Activated CD4-positive, CD25-positive, alpha-beta regulatory T cell treated with anti-CD3 and anti-CD28 coated beads, Interleukin-2, amount 50 U/mL, for 16 hours (primary cell): Measurements from ENCODE around the gene LRRC27.

Experiments
- DNase-seq: peaks from one replicate; pipeline ENCODE4 v3.0.0-alpha.2; 2020; ENCODE audit warnings: low read depth, low spot score

LRRC27 gene

GRCh38 chr10:132301371-132302330 is 30.3 kb upstream of the LRRC27 start:
- DNase-seq, result no peak

- no peak for DNase-seq
Observed at GRCh38 chr10:132302421-132303310, 29.3 kb upstream of the LRRC27 start.

DNA sequence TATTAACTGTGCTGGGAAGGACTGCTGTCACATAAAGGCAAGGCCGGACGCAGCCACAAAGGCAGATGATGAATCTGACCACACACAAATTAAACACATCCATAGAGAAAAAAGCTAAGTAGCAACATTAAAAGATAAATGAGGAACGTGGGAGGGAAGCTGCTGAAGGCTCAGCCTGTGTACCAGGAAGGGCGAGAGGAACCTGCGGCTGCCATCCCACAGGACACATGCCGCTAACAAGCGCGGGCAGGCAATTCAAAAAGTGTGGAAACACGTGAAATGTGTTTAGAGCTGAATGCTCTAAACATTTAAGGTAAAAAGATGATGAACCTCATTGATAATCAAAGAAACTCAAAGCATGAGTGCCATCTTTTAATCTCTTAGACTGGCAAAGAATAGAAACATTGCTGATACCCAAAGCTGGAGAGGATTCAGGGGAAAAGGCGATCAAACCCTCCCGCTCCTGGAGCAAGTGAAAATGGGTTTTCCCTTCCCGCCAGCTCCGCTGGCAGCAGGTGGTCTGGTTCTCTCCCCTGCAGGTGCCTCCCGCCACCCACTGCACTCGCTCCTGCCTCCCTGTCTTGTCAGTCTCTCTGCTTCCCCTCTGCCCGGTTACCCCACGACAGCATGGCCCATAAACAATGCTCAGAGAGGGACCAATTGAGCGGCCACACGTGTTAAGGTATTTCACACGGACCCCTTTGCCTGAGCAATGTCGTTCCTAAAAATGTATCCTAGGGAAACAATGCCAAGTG is 28.5 kb upstream of the LRRC27 start:
- no peak for DNase-seq

DNA sequence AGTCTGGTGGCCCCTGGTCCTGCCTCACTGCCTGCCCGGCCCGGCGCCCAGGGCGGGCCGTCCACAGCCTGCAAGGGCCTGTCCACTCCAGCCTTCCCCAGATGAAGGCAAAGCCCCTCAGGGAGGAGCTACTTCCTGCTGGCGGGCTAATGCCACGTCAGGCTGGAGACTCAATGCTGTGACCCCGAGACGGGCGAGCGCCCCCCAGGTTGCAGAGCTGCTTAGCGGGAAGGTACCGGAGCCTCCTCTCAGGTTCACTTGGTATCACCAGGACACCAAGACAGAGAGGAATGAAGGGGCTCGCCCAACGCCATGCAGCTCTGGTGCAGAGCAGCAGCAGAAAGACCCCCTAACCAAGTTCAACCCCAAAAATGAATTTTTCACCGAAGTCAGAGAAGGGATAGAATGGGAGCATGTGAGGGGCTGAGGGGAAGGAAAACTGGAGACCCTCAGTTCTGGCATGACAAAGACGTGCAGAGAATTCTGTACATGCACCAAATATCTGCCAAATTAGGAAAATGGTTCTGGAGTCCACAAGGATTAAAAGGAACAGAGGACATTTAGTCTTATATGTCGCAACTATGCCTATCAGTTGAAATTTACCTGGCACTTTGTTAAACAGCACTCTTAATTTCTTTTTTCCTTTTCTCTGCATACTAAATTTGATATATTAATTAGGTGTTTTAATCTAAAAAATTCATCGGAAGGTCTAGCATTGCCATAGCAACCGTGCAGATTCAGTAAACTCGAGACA is 27.1 kb upstream of the LRRC27 start:
- no peak for DNase-seq

- DNase-seq, result no peak
Observed at GRCh38 chr10:132305654-132306342, 26.2 kb upstream of the LRRC27 start.

GRCh38 chr10:132306343-132306685 is 25.7 kb upstream of the LRRC27 start:
- DNase-seq, result no peak

DNA sequence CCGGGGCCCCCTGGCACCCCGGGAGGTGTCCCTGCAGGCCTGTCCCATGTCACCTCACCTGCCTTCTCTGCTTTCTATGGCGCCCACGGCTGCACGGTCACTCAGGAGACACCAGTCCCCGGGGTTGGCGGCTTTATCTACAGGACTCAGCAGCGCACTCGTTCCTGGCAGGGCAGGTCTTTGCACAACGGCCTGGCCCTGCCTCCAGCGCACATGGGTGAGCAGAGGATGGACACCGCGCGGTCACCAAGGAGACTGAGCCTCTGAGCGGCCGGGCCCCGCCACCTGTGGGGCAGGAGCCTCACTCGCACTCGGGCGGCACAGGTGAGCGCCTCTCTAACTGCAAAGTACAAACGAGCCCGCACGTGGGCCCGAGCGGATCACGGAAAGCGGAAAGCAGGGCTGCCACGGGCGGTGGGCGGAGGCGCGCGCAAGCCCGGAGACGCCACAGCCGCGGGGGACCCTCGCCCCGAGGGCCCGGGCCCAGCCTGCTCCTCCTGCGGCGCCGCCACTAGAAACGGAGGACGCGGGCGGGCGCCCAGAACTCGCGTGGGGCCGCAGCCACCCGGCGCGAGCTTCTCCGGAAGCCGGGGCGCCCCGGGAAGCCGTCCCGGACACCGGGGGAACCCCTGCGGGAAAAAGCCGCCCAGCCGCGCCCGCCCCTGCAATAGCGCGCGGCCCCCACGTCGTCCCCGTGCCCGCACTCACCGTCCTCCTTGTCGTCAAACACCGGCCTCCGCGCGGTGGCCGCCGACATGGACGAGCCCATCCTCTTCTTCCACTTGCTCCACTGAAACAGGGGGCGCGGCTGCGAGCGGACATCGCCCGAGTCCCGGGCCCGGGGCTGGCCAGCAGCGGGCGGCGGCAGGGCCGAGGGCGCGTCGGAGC is 24.9 kb upstream of the LRRC27 start:
- no peak for DNase-seq

- peak; percentile 77 for DNase-seq
Observed at GRCh38 chr10:132307823-132308586, 24.0 kb upstream of the LRRC27 start, which contains the start of gene STK32C. Gene STK32C (minus strand): TSS chr10:132307950. CDS start chr10:132307833, 117 bp downstream.

DNA sequence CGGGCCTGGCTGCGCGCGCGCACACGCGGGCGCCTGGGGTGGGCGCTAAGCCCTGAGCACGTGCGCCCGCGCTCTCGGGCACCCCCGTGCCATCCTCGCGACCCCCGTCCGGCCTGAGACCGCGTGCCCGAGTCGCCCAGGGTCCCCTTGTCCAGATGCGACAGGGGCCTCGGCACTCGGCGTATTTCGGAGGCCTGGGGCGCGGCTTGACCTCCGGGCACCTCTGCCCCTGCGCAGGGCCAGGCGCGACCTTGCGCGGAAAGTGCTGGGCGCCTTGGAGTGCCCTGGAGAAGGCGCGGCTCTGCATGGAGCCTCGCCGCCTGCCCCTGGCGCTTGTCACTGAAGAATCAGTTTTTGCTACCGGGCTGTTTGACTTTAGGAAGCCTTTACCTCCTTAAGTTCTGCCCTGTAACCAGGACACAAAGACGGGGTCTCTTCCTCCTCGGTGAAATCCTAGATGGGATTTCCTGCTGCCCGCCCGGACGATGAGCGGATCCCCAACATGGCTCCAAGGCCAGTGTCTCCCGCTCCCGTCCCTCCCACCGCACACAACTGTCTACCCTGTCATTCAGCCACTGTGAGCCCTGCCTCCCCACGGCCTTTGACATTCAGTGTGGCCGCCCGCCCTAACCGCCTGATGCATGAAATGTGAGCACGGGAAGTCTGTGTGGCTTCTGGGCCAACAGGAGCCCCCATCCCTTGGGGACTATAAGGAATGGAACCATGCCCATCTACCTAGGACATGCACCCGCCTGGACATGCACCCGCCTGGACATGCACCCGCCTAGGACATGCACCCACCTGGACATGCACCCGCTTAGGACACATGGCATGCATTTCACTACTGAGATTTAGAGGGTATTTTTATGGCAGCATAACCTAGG is 23.2 kb upstream of the LRRC27 start:
- no peak for DNase-seq

DNA sequence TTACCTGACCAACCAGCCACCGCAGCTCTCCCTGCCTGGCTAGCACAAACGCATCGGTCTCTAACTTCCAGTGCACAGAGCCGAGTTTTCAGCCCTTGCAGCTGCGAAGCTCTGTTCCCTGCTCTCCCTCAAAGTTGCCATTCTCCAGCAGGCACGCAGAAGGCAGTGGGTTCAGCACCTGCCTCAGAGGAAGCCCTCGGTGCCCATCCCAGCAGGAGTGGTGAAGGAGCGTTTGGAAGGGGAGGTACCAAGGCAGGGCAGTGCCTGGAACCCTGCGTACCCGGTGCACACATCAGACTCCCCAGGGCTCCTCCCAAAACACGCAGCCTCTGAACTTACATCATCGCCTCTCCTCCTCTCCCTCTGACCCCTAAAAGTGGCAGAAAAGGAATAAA is 22.5 kb upstream of the LRRC27 start:
- no peak for DNase-seq

DNA sequence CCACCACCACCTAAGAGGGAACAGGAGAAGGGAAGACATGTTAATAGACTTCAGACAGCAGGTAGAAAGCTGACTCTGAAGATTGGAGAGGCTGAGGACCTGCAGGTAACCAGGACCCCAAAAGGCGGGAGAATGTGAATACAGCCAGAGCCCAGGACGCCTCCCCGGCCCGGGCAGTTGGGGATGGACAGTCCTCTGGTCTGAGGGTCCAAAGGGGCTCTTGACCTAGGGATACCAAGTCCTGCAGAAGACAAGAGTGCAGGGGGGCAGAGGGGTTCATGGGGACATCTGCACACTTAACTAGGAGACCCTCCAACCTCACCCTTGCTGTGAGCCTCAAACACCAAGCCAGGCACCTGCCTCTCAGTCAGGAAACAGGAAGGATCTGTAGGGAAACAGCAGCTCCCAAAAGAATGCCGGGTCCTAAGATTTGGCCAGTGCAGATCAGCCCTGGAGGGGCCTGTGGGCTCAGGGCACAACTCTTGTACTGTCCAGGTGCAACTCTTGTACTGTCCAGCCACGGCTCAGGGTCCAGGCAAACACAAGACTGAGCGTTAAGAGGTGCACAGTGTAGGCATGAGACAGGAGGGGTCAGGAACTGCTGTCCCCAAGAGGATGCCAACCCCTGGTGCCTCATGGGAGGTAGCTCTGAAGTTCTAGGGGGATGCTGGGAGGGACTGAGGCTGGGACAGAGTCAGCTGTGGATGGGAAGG is 22.0 kb upstream of the LRRC27 start:
- DNase-seq, result no peak

- DNase-seq, result no peak
Observed at GRCh38 chr10:132310701-132311337, 21.2 kb upstream of the LRRC27 start.

DNA sequence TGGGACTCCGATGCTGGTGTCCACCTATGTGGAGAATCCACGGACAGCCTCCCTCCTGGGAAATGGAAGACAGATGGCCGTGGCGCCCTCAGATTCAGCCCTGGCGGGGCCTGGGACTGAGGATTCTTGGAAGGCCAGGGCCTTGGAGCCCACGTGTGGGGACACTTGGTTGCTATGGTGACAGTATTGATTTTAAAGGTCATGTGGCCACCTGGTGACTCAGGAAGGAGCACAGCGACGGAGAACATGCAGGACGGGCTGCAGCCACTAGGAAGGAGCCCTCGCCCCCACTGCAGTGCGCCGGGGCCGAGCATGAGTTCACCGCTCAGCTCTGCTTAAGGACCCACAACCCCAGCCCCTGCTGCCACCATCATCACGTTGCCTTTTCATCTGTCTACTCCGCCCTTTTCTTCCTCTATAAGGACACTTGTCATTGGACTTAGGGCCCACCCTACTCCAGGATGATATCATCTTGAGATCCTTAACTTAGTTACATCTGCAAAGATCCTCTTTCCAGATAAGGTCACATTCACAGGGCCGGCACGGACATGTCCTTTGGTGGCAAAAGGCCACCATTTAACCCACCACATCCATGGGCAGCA is 20.6 kb upstream of the LRRC27 start:
- no peak for DNase-seq

DNA sequence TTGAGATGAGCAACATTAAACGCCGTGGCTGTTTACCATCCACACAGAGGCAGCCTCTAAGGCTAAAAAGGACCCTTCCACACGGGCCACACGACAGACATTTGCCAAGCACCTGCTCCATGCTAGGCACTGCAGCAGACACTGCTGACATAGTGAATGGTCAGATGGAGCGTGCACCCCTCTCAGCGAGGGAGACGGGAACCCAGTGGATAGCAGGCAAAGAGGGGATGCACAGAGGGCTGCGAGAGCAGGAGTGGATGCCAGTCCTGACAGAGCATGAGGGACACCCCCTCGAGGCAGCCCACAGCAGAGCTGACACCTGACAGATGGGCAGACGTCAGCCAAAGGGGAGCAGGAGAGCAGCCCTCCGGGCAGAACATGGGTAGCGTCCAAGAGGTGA is 18.7 kb upstream of the LRRC27 start:
- no peak for DNase-seq

GRCh38 chr10:132313865-132314264 is 18.1 kb upstream of the LRRC27 start:
- DNase-seq, result no peak

DNA sequence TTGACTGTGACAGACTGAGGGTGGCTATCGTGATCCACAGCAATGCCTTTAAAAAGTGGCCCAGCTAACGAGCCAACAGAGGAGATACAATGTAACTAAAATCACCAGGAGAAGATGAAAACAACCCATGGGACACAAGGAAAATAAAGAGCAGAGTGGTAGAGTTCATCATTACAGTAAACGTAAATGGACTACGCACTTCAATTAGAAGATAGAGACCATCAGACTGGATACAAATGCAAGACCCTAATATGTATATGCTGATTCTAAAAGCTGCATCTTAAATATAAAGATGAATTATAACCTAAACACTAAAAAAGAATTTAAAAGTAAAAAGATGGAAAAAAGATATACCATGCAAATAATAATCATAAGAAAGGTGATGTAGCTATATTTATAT is 17.7 kb upstream of the LRRC27 start:
- DNase-seq, result no peak
